MCF 10A (cell line): ENCODE measurements around the gene EVL. TPM values are rescaled to one million over a fixed set of nuclear protein-coding genes. Genes with fewer than 3 reads are reported as not detected.

Experiments
- BruUV-seq: library from RNA; stranded (reverse); fragments of 400-500 nt; replicated peaks from 2 replicates; lab custom pipeline; 2021; lab: Mats Ljungman, UMichigan
- CTCF ChIA-PET: fragments of 300-600 bp; sonication (Branson Sonifier 250); formaldehyde crosslinking; extraction: SDS; loops from one replicate; lab custom pipeline; 2021; ENCODE audit warnings: antibody characterized with exemption, inconsistent platforms; lab: Yijun Ruan, JAX
- POLR2A ChIA-PET: fragments of 300-600, 350-650 bp; sonication (Branson Sonifier 250); formaldehyde crosslinking; extraction: SDS; loops from one replicate; lab custom pipeline; 2020; ENCODE audit warnings: antibody characterized with exemption, inconsistent platforms; lab: Yijun Ruan, JAX
- DNase-seq: peaks from one replicate; pipeline ENCODE4 v3.0.0-alpha.2; 2018; ENCODE audit not compliant: unreplicated experiment
- H3K27ac Mint-ChIP-seq: one replicate; pipeline ENCODE4 v1.8.0; 2022; ENCODE audit warnings: mild to moderate bottlenecking, low read depth, mixed read lengths; ENCODE audit not compliant: unreplicated experiment
- H3K27me3 Mint-ChIP-seq: one replicate; pipeline ENCODE4 v1.8.0; 2022; ENCODE audit warnings: mixed read lengths; ENCODE audit not compliant: insufficient read depth, unreplicated experiment
- H3K36me3 Mint-ChIP-seq: one replicate; pipeline ENCODE4 v1.8.0; 2022; ENCODE audit warnings: mild to moderate bottlenecking, moderate library complexity, mixed read lengths; ENCODE audit not compliant: insufficient read depth, unreplicated experiment
- H3K4me1 Mint-ChIP-seq: one replicate; pipeline ENCODE4 v1.8.0; 2022; ENCODE audit warnings: mixed read lengths; ENCODE audit not compliant: insufficient read depth, unreplicated experiment
- H3K4me3 Mint-ChIP-seq: one replicate; pipeline ENCODE4 v1.8.0; 2022; ENCODE audit warnings: mild to moderate bottlenecking, moderate library complexity, mixed read lengths; ENCODE audit not compliant: unreplicated experiment
- H3K9me3 Mint-ChIP-seq: one replicate; pipeline ENCODE4 v1.8.0; 2022; ENCODE audit warnings: mixed read lengths; ENCODE audit not compliant: unreplicated experiment
- CTCF ChIP-seq: fragments of 200-600 bp; IDR thresholded peaks from one replicate; pipeline ENCODE4 v1.8.0; 2022; ENCODE audit warnings: antibody characterized with exemption, mild to moderate bottlenecking; ENCODE audit not compliant: unreplicated experiment
- intact Hi-C: fragments of 100-400 bp; cut with micrococcal nuclease; formaldehyde crosslinking; loops from 2 replicates; pipeline ENCODE4 v1.14.1; 2022
- total RNA-seq: library from RNA; stranded (reverse); gene quantifications from 2 replicates; pipeline ENCODE4 v1.2.3, GENCODE V29; 2022

Gene EVL
- total RNA-seq, 1 experiment from 2014 or later, result 55.4 TPM

- H3K4me3 Mint-ChIP-seq, result no peak overlapping the region
- intact Hi-C loops, result no loop called here
- CTCF ChIA-PET, result interaction anchor here (0.6 to 10.9 kb wide), 7 partner anchors 10 to 468 kb away, joined by 3 to 188 read pairs (median 3); no protein-coding TSS in a partner anchor
Measured at GRCh38 chr14:100104523-100105300, 39.5 kb downstream of the EVL start.

GRCh38 chr14:100105357-100106169 lies 40.3 kb downstream of the EVL start:
- Mint-ChIP-seq H3K4me3 (no peak overlapping the region), H3K27me3 (no peaks in the 10 kb centered on the region), H3K9me3 (no peaks in the 10 kb centered on the region), H3K27ac (no peak overlapping the region), H3K4me1 (peaks cover 44% of the 10 kb centered on the region), H3K36me3 (no peaks in the 10 kb centered on the region)
- DNase-seq, result no peak
- TF ChIP-seq CTCF, result no peak
- CTCF ChIA-PET, result interaction anchor here (0.6 to 10.9 kb wide), 7 partner anchors 22 to 469 kb away, joined by 3 to 188 read pairs (median 4); no protein-coding TSS in a partner anchor
- POLR2A ChIA-PET, result interaction anchor here (0.8 to 1.9 kb wide), 4 partner anchors 9 to 75 kb away, joined by 3 to 6 read pairs (median 6); no protein-coding TSS in a partner anchor
- BruUV-seq, result no TSS peak
- intact Hi-C loops, result no loop called here

More at GRCh38 chr14:100104523-100105300, 39.5 kb downstream of the EVL start:
- Mint-ChIP-seq H3K27me3 (no peaks in the 10 kb centered on the region), H3K9me3 (no peaks in the 10 kb centered on the region), H3K36me3 (no peaks in the 10 kb centered on the region), H3K27ac (peak overlapping the region; percentile 65), H3K4me1 (peaks cover 50% of the 10 kb centered on the region)
- TF ChIP-seq CTCF, result no peak
- POLR2A ChIA-PET, result interaction anchor here (0.7 to 1.9 kb wide), 5 partner anchors 21 to 134 kb away, joined by 4 to 6 read pairs (median 6); no protein-coding TSS in a partner anchor
- BruUV-seq, result no TSS peak
- peak; percentile 51 for DNase-seq

GRCh38 chr14:100106250-100107112 lies 41.3 kb downstream of the EVL start:
- no TSS peak for BruUV-seq
- CTCF ChIA-PET, result interaction anchor here (0.5 to 10.9 kb wide), 6 partner anchors 9 to 152 kb away, joined by 3 to 188 read pairs (median 4); no protein-coding TSS in a partner anchor
- no peak overlapping the region for H3K27ac Mint-ChIP-seq

More at GRCh38 chr14:100106250-100107112, 41.3 kb downstream of the EVL start:
- Mint-ChIP-seq H3K27me3 (no peaks in the 10 kb centered on the region), H3K9me3 (no peaks in the 10 kb centered on the region), H3K4me3 (no peak overlapping the region), H3K36me3 (no peaks in the 10 kb centered on the region), H3K4me1 (peaks cover 44% of the 10 kb centered on the region)
- no peak for TF ChIP-seq CTCF
- no peak for DNase-seq
- intact Hi-C loops, result no loop called here
- POLR2A ChIA-PET, result interaction anchor here (0.8 to 2.7 kb wide), 4 partner anchors 10 to 75 kb away, joined by 3 to 18 read pairs (median 6); no protein-coding TSS in a partner anchor
